C4-2B (cell line): Measurements from ENCODE around the gene EFCAB10.

Experiments used
- ZFX ChIP-seq: fragments of 450-650 bp; IDR thresholded peaks from 2 replicates; pipeline ENCODE4 v1.6.1; 2017
- TF ChIP-seq, protein P1 (sequence below): fragments of 450-650 bp; conservative IDR thresholded peaks from 2 replicates; pipeline ENCODE4 v1.5.1; 2017; ENCODE audit warnings: mild to moderate bottlenecking

DNA sequence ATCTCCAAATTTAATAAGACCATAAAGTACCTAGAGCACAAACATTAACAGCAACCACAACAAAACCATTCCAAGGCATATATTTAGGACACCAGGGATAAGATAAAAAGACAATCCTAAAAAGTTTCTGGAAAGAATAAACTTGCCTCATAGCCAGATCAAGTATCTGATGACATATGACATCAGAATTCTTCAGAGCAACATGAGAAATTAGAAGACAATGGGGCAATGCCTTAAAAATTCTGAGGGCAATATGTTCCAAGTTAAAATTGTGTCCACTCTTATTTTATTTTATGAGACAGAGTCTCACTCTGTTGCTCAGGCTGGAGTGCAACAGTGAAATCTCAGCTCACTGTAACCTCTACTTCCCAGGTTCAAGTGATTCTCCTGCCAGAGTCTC, 2.8 kb downstream of the EFCAB10 start:
- TF ChIP-seq, protein P1, sequence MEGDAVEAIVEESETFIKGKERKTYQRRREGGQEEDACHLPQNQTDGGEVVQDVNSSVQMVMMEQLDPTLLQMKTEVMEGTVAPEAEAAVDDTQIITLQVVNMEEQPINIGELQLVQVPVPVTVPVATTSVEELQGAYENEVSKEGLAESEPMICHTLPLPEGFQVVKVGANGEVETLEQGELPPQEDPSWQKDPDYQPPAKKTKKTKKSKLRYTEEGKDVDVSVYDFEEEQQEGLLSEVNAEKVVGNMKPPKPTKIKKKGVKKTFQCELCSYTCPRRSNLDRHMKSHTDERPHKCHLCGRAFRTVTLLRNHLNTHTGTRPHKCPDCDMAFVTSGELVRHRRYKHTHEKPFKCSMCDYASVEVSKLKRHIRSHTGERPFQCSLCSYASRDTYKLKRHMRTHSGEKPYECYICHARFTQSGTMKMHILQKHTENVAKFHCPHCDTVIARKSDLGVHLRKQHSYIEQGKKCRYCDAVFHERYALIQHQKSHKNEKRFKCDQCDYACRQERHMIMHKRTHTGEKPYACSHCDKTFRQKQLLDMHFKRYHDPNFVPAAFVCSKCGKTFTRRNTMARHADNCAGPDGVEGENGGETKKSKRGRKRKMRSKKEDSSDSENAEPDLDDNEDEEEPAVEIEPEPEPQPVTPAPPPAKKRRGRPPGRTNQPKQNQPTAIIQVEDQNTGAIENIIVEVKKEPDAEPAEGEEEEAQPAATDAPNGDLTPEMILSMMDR: no peak
- TF ChIP-seq ZFX: no peak
